HG03103 (cell line): Measurements from ENCODE around the gene USP36.

Experiments used
- ATAC-seq: cut with Tn5 transposase; IDR thresholded peaks from one replicate; pipeline ENCODE4 v1.9.1; 2021; ENCODE audit warnings: low read depth; ENCODE audit not compliant: unreplicated experiment

USP36 gene

DNA sequence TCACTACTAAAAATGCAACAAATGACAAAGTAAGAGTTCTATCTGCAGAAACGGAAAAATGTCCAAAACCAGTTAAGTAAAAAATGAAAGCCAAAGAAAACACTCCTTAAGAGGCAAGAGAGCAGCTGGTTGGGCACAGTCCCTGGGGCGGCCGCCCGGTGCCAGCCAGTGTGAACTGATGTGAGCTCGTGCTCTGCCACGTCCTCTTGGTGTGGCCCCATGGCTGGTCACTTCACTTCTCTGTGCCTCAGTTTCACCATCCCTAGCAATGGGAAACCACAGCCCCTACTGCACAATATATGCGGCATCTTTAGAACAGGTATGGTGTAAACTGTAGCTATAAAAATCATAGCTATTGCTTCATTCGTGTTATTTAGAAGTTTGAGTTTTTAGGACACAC is 21.2 kb downstream of the USP36 start:
- ATAC-seq, result no peak

GRCh38 chr17:78818932-78819331 is 21.7 kb downstream of the USP36 start:
- ATAC-seq, result no peak

- ATAC-seq, result no peak
Observed at GRCh38 chr17:78818152-78818846, 22.3 kb downstream of the USP36 start.

- no peak for ATAC-seq
Observed at GRCh38 chr17:78817123-78817522, 23.5 kb downstream of the USP36 start.

GRCh38 chr17:78815696-78816095 is 24.9 kb downstream of the USP36 start:
- ATAC-seq, result no peak

GRCh38 chr17:78812855-78813254 is 27.8 kb downstream of the USP36 start:
- ATAC-seq, result no peak

DNA sequence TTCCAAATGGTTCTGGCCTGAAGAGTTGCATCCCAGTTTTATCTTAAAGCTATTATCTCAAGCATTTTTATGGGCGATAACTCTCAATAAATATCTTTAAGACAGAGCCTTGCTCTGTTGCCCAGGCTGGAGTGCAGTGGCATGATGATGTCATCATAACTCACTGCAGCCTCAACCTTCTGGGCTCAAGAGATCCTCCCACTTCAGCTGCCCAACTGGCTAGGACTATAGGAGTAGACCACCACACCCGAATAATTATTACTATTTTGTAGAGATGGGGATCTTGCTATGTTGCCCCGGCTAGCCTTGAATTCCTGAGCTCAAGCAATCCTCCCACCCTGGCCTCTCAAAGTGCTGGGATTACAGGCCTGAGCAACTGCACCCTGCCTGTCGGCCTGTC is 32.5 kb downstream of the USP36 start:
- no peak for ATAC-seq

DNA sequence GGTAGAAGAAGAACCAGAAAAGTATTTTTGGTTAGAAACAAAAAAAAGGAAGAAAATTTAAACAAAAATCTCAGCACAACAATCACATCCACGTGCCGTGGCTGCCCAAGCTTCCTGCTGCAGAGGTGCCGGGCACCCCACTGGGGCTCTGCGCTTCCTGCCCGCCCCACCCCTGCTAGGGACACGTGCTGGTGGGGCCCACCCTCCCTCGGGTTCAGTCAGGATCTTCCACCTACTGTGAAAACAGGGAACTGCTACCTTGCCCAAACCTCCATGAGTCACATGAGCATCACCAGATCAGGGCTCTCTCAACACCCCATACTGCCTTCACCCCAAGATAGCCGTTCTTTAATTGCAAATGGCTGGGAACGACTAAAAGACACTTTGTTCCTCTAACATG is 34.2 kb downstream of the USP36 start:
- ATAC-seq, result no peak

DNA sequence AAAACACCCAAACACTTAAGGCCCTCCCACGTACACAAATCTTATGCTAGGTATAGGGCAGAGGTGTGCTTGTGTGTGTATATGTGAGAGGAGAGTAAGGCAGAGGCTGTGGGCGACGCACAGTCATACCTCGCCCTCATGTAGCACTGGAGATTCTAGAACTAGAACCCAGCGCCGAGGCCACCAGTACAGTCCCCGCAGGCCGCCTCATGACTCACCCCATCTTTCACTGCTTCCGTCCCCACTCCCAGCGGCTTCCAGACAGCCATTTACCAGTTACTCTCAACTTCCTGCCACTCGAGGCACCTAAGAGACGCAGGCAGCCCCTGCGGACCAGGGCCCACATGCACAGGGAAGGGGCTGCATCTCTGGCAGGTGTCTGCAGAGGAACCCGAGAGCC is 35.3 kb downstream of the USP36 start:
- no peak for ATAC-seq

- no peak for ATAC-seq
Observed at GRCh38 chr17:78804777-78805176, 35.8 kb downstream of the USP36 start.

DNA sequence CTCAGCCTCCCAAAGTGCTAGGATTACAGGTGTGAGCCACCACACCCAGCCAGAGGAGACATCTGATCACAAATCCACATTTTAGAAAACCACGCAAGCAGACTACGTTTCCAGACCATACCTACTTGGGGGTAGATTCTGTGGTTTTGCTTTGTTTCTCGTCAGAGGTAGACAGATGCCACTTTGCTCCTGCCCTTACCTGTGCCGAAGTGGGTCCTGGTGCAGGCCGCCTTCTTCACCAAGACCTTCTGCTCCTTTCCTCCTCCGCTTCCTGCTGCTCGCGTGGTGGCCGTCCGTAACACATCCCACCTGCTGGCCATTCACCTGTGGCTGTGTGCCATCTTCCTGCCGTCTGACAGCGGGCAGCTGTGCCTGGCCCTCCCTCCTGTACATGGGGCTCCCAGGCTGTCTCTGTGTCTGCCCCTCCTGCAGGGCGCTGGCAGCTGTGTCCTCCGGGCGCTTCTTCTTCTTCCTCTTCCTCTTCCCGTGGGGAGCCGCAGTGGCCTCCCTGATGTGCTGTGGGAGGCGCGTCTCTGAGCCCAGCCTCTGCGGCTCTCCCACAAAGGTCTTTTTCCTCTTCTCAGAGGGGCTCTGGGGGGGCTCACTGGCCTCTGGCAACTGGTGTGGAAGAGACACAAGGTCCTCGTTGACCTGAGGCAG is 37.3 kb downstream of the USP36 start:
- no peak for ATAC-seq

DNA sequence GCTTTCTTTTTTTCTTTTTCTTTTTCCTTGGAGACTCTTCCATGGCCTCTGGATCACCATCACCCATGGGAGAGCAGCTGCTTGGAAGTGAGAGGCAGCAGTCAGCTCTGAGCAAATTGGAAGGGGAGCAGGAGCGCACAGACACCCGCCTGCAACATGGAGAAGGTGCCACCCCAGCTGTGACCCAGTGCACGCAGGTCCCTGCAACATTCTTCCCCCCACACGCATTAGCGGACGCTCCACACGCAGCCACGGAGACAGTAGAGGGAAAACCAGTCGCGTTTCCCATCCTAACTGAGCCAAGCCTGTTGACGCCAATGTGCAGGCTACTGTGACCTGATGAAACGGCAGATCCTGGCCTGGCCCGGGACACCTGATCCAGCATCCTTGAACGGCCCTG is 38.2 kb downstream of the USP36 start:
- no peak for ATAC-seq

GRCh38 chr17:78802008-78802407 is 38.6 kb downstream of the USP36 start:
- no peak for ATAC-seq

DNA sequence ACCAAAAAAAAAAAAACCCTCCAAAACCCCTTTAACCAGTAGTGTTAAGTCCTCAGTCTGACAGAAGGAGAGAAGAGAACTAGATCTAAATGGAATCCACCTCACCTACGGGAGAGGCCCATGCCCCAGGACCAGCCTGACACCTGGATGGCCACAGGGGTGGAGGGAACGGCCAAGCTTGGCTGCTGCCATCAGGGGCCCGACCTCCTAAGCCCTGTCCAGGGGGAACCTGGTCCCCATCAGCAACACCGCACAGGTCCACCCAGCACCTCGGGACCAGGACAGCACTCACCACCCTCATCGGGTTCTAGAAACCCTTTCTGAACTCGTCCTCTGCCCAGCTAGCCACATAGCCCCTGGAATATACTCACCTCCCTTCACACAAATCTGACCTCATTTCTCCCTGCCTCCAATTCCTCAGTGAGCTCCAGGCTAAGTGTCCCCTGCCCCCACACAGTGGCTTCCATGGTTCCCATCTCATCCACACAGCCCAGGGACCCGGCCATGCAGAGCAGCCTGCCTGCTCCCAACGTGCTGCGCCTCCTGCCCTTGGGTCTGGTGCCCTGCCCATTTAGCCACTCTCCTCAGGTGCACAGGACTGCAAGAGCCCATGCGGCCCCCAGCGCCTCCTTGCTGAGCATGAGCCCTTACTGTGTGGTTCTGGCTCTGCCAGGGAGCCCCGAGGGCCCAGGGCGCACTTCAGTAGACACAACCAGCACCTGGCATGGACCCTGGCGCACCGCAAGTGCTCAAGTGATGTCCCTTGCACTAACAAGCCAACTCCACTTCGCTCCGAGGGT is 40.3 kb downstream of the USP36 start:
- no peak for ATAC-seq

DNA sequence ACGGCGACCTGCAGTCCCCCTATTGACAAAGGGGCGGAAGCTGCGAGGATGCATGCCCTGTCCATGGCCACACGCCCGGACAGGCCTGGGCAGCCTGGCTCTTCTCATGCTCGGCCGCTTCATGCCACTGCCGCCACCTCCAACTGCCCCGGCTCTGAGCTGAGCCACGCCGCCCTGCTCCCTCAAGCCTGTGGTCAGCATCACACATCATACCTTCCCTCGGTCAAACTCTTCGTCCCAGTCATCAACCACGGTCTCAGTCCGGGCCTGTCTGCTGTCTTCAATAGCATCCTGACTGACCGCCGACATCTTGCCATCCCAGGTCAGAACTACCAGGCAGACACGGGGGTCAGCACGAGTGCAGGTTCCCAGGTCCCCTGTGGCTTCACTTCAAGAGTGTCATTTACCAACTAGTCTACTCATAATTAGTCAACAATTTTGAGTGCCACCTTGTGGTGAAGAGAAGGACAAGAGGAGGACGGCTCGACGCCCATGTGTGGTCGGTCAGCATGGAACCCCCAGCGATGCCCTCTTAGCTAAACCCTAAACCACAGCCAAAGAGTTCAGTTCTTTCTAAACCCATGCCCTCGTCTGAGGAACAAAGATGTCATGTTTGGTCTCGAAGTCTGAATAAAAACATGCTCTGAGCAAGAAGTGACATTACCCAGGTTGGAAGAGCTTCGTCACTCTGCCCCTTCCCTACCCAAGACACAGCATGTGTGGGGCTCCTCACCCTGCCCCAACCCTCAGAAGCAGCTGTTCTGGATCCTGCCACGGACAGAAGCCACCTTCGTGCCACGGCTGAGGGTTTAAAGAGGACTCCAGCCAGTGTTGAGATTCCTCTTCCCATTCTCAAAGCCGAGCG is 41.7 kb downstream of the USP36 start:
- no peak for ATAC-seq

DNA sequence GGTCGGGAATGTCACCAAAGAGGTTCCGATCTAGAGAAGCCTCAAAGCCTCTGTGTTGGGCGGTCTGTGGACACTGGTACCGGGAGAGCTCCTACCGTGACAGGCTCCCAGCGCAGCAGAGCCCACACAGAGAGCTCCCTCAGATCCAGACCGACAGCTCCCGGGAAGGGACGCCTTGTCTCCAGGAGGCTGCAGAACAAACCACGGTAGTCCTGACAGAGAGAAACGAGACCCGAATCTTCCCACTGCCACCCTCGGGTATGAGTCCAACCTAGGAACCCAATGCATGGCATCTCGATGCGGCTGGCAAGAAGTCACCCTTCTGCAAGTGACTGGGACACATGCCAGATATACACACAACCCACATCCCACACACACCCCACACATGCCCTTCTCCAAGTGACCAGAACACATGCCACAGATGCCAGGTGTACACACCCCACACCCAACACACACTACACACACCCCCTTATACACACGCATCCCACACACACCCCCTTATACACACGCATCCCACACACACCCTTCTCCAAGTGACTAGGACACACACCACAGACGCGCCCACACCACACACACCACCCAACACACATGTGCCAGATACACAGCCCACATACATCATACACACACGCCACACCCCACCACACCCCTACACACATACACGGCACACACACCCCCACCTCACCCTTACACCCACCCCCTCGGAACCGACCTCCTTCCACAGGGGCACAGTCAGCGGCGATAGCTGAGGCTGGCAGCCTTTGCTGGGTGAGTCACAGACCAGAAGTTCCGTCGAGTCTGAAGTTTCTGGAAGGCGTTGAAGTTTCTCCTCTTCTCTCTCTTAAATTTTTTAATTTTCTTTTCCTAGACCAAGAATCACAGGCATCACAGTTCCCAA is 42.7 kb downstream of the USP36 start:
- ATAC-seq, result no peak

DNA sequence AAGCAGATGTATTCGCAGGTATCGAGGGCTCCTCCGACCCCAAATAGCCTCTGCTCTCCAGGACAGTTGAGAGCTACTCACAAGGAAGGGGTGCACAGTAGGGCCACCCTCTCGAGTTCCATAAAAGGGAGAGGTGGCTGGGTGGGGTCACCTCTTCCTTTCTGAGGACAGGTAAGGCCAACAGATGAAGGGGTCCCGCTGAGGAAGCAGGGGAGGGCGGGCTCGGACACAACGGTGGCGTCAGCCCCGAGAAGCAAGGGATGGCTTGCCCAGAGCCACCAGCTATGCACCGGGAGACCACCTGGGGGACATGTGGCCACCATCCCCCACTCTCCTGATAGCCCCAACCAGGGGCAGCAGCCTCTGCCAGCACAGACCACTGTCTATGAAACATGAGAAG is 43.4 kb downstream of the USP36 start:
- ATAC-seq, result no peak

- ATAC-seq, result no peak
Observed at GRCh38 chr17:78796517-78796900, 44.1 kb downstream of the USP36 start.

DNA sequence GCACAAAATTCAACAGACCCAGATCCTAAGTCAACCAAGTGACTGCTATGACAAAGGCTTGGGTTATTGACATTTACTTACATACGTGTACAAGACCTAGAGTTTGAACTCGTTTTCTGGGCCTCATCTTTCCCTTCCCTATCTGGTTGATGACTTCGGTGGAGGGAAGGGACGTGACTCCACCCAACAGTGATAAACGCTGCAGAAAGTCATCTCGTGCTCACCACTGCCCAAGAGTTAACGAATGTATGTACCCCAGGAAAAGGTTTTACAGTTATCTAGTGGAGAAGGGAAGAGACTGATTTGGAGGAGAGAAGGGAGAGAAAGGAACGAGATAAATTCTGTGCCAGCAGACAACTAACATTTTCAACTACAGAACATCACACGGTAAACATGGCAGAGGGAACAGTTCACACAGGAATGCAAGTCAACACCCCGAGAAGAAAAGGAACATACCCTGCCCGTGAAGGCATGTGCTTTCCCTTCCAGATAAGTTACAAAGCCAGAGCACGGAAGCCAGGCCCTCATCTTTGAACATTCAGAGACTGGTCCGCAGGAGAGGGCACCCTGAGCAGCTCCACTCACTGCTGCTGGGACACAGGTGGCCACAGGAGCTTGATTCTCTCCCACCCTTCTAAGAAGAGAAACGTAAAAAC is 44.6 kb downstream of the USP36 start:
- ATAC-seq, result no peak
